Activated CD4-positive, alpha-beta T cell treated with anti-CD3 and anti-CD28 coated beads, Interleukin-2, amount 10 ng/mL, durations not matched to agents 24 days and 14 days (primary cell): ENCODE measurements around the gene TEKT1. TPM values are rescaled to one million over a fixed set of nuclear protein-coding genes. Genes with fewer than 3 reads are reported as not detected.

Experiments
- total RNA-seq: library from RNA; stranded (reverse); gene quantifications from 2 replicates; pipeline ENCODE4 v1.2.3, GENCODE V29; 2022

Gene TEKT1
- total RNA-seq, 1 donor from 2014 or later = not detected

Other genes starting within 250 kb of the TEKT1 start
- 20.9 and 23.9 TPM in 2 replicates for gene KIAA0753, start 191.0 kb downstream of the TEKT1 start, total RNA-seq
- gene TXNDC17, start 190.7 kb downstream of the TEKT1 start, total RNA-seq = 92.7 and 102 TPM in 2 replicates
- 24.3 and 25.7 TPM in 2 replicates for gene MED31, start 180.1 kb downstream of the TEKT1 start, total RNA-seq
- 1.8 and 1.9 TPM in 2 replicates for gene C17orf100, start 180.0 kb downstream of the TEKT1 start, total RNA-seq
- gene SLC13A5, start 118.4 kb downstream of the TEKT1 start, total RNA-seq = not detected in 2 replicates
- gene XAF1, start 75.7 kb downstream of the TEKT1 start, total RNA-seq = 34.1 and 37.6 TPM in 2 replicates
- gene FBXO39, start 55.5 kb downstream of the TEKT1 start, total RNA-seq = 0.26 and 0.36 TPM in 2 replicates
- gene ALOX12, start 164.3 kb upstream of the TEKT1 start, total RNA-seq = not detected in 2 replicates
- gene RNASEK, start 180.9 kb upstream of the TEKT1 start, total RNA-seq = 128 and 131 TPM in 2 replicates
- gene BCL6B, start 191.3 kb upstream of the TEKT1 start, total RNA-seq = 0.90 and 0.91 TPM in 2 replicates
- gene SLC16A13, start 204.3 kb upstream of the TEKT1 start, total RNA-seq = 12.4 and 13.5 TPM in 2 replicates
- 0.16 and 0.40 TPM in 2 replicates for gene SLC16A11, start 212.4 kb upstream of the TEKT1 start, total RNA-seq
- gene CLEC10A, start 248.5 kb upstream of the TEKT1 start, total RNA-seq = not detected in 2 replicates